Activated T-helper 1 cell treated with anti-CD3 and anti-CD28 coated beads, Interleukin-2, amount 50 U/mL, for 16 hours (primary cell): ENCODE results near the gene ATP11A.
"Not testable (repeated sequence)": the region's sequence is repeated elsewhere in the genome, so short reads cannot be mapped to it uniquely, and the experiment has no call there.

Experiments used
- DNase-seq, 2 donors: peaks; one replicate each; pipeline ENCODE4 v3.0.0-alpha.2; 2020; ENCODE audit warnings: low read depth in 1 of 2, low spot score in 1 of 2

ATP11A gene

DNA sequence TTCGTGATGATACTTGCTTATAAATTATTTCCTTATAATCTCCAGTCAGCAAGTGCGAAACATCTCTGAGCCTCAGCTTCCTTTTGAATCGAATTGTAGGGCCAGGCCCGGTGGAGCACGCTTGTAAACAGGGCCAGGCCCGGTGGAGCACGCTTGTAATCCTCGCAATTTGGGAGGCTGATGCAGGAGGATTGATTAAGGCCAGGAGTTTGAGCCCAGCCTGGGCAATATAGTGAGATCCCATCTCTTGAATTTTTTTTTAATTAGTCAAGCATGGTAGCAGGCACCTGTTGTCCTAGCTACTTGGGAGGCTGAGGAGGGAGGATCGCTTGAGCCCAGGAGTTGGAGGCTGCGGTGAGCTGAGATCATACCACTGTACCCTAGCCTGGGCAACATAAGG lies 163.0 kb downstream of the ATP11A start:
- no peak for DNase-seq

DNA sequence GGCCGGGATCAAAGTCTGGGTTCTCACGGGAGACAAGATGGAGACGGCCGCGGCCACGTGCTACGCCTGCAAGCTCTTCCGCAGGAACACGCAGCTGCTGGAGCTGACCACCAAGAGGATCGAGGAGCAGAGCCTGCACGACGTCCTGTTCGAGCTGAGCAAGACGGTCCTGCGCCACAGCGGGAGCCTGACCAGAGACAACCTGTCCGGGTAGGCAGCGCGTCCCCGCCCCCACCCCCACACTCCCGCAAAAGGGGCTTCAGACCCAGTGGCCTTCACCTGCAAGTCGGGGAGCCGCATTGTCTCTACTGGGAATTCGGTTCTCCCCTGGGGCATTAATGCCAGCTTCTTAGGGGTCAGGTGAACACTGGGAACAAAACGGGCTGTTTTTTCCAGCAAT lies 164.5 kb downstream of the ATP11A start:
- DNase-seq, result no peak

DNA sequence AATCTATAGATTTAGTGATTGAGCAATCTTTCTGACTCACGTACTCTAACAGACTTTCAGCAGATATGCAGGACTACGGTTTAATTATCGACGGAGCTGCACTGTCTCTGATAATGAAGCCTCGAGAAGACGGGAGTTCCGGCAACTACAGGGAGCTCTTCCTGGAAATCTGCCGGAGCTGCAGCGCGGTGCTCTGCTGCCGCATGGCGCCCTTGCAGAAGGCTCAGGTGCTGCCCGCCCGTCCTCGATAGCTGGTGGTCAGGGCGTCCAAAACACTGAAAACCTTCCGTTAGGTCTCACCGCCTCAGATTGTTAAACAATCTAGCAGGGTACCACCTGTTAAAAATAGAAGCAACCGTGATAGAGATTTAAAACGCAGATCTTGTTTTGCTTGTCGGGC lies 166.0 kb downstream of the ATP11A start:
- no peak for DNase-seq

DNA sequence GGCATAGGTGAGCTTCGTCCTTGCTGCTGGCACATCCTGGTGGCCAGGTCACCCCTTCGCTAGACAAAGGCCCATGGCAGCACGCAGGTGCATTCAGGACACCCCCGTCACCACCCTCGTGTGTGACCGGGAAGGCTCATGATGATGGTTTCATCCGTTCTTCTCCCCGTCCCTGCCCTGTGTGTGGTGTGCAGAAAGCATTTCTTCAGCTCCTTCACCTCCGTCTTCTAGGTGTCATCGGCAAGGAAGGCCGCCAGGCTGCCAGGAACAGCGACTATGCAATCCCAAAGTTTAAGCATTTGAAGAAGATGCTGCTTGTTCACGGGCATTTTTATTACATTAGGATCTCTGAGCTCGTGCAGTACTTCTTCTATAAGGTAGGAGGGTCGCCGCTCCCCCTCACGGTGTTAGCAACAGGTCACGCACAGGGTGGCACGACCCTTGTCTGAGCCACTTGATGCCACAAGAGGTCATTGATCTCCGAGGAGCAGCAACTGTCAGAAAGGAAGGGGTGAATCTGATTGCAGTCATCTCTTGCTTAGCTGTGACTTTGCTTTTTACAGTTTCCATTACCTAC lies 168.2 kb downstream of the ATP11A start:
- DNase-seq, result no peak

DNA sequence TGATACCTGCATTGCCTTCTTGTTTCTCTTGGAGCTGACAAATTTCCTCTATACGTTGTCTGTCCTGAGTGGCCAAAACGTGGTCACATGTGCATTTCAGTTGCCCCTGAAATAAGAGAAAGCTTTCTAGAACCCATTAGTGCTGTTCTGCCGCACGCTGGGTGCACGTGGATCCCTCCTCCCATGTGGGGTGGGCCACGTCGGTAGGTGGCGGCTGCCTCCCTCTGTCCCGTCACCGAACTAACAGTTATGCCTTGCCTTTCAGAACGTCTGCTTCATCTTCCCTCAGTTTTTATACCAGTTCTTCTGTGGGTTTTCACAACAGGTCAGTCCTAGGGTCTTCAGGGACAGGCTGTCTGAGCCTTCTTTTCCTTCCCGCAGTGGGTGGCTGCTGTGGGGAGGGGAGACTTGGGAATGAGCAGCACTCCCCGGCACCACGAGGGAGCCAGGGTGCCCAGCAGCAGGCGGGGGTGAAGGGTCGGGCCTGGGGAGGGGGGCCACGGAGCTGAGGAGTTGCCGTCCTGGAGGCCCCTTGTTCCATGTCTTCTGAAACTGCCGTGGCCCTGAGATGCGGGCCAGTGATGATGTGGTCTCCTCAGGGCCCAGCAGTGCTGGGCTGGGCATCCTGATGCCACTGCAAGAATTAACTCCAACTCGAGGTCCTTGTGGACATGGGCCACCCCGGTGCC lies 169.4 kb downstream of the ATP11A start:
- no peak for DNase-seq

DNA sequence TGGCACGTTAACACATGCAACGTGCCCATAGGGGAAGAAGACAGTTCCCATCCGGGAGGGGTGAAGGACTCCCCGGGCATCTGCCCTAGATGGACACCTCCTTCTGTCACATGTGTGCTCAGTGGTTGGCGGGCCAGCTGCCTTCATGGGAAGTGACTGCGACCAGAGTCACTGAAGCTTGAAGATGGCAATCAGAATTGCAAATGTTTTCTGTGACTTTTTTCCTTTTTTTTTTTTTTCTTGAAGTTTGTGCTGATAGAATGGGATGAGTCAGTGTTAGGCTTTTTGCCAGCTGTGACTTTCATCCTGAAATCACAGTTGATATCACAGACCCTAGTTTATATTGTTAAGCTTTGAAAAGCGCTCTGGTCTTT lies 170.0 kb downstream of the ATP11A start:
- no peak for DNase-seq

DNA sequence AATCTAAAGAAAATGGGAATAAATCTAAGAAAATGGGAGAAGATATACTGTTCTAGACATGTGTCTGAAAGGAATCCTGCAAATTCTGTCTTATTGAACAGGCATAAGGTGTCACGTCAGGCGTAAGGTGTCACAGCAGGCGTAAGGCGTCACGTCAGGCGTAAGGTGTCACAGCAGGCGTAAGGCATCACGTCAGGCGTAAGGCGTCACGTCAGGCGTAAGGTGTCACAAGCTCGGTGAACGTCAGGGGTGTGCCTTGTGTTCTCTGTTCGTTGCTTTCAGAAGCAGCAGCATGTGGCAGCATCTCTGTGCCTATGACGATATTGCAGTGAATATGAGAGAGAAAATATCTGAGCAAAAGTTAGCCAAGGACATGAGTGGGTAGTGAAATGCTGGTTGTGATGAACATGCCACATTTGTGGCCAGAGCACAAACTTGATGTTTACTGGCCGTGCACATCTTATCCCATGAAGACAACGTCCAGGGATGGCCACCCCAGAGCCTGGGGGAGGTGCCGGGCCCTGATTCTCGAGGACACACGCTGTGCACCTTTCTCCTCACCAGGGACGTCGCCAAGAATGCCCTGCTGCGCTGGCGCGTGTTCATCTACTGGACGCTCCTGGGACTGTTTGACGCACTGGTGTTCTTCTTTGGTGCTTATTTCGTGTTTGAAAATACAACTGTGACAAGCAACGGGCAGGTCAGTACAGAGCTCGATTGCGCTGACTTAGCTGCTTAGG lies 172.2 kb downstream of the ATP11A start:
- no peak for DNase-seq

DNA sequence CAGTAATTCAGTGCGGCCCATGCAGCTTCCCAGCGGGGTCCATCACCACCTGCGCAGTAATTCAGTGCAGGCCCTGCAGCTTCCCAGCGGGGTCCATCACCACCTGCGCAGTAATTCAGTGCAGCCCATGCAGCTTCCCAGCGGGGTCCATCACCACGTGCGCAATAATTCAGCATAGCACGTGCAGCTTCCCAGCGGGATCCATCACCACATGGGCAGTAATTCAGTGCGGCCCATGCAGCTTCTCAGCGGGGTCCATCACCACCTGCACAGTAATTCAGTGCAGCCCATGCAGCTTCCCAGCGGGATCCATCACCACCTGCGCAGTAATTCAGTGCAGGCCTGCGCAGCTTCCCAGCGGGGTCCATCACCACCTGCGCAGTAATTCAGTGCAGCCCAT lies 173.5 kb downstream of the ATP11A start:
- not testable (repeated sequence) for DNase-seq

DNA sequence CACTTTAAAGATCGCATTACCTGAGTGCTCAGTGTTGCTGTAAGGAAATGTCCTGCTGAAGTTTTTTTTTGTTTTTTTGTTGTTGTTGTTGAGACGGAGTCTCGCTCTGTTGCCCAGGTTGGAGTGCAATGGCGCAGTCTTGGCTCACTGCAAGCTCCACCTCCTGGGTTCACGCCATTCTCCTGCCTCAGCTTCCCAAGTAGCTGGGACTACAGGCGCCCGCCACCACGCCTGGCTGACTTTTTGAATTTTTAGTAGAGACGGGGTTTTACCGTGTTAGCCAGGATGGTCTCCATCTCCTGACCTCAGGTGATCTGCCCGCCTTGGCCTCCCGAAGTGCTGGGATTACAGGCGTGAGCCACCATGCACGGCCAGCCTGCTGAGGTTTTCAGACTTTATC lies 175.6 kb downstream of the ATP11A start:
- DNase-seq, result not testable (repeated sequence)

DNA sequence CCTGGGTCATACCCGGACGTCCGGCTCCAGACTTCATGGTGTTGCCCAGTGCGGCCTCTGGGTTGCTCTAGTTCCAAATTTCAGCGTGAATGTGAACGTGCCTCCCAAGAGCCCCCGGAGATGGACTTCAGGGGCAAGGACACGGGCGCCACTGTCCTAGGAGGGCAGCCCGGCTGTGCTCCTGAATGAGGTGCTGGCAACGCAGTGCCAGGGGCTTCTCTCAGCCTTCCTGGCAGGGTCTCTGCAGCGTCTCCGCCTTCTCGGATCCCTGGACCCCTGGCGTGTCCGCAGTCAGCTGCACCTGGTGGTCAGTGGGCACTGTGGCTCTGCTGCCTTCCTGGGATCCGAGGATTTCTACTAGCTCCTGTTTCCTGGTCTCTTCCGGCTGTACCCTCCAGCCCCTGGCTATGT lies 177.5 kb downstream of the ATP11A start:
- DNase-seq, result no peak

DNA sequence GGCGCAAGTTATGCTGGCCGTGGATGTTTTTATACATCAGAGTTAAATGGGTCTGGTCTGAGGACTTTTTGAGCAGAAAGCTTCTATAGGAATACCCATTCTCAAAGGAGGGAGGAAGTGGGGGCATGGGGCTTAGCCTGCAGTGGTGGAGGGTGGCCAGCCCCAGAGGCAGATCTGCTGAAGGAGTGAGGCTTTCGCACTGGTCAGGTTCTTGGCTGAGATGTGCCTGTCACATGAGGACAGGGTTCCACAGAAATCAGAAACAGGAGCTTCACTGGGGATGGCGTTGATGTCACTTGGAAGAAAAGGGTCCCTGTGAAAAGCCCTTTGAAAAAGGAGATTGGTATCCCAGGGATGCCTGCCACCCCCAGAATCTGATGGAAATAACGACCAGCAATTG lies 178.5 kb downstream of the ATP11A start:
- no peak for DNase-seq

DNA sequence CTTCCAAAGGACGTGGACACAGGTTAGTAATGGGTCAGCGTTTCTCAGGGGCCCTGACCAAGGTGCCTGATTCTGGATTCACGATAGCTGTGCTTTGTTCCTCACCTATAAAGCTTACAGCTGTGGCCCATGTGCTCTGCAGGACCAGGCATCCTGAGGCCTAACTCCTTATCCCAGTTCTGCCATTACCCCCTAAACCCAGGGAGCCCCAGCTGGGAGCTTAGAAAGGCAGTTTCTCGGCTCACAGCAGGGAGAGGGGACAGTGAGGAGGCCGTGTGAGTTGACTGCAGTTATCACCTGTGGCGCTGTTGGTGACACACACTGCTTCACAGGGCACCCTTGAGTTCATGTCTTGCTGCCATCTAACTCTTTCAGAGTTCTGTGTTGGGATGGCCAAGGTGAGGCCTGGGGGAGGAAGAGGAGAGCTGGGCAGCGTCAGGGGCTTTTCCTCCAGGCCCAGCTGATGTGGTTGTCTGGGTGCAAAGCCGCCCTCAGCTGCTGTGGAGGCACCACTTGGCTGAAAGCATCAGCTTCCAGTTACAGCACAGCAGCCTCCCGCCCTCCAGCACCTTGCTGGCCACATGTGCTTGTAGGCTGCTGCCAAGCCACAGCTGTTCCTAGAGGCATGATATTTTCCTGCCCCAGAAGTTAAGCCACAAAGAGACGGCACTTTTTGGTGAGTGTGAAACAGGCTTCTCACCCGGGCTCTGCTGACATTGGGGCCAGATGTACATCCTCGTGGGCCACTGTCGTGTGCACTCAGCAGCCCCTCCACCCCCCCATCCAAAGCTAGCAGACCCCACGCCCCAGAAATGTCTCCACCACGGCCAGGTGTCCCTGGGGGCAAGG lies 179.6 kb downstream of the ATP11A start:
- no peak for DNase-seq

DNA sequence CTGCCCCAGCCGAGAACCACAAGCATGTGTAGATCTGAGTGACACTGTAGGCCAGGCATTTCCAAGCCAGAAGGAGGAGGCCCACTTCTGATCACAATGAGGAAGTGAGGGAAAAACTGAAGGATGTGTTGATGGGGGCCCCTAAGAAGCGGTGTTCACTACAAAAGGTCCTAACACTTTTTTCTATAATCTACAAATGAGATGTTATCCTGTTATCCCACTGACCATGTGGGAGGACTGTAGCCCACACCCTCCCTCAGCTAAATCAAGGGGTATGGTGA lies 180.2 kb downstream of the ATP11A start:
- DNase-seq, result no peak

DNA sequence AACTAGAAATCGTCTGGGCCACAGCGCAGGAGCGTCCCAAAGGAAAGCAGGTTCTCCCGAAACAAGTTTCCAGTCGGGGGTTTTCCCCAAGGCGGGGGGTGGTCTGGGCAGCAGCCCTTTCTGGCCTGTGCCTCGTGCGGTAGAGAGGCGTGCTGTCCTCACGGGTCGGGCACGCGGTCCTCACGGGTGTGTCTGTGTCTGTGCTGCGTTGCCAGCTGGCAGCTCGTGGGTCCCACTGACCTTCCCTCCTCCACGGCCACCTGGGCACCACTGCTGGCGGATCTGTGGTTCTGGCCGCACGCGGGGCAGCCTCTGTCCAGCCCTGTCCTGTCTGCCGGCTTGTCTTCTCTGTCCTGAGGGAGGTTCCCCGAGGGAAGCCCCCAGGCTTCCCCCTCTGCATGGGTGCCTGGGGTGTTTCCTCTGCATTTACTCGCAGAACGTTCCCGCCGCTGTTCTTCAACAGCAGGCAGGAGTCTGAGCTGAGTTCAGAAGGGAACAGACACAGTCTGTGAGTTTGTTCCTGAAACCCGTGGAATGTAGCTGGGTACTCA lies 181.0 kb downstream of the ATP11A start:
- DNase-seq, result no peak

DNA sequence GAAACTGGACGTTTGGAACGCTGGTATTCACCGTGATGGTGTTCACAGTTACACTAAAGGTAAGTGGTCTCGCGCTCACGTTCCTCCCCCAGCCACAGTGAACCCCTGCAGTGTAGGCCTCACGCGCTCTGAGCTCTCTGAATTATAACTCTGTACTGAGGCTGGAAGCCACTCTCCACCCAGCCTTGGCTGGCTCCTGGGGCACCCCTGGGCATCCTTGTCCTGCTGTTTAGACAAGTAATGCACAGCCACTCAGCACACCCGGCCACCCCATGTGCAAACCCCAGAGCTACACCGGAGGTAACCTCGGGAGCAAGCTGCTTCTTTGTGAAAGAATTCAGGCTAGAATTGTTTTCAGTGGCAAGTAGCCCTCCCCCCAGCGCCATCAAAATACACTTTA lies 181.9 kb downstream of the ATP11A start:
- no peak for DNase-seq

DNA sequence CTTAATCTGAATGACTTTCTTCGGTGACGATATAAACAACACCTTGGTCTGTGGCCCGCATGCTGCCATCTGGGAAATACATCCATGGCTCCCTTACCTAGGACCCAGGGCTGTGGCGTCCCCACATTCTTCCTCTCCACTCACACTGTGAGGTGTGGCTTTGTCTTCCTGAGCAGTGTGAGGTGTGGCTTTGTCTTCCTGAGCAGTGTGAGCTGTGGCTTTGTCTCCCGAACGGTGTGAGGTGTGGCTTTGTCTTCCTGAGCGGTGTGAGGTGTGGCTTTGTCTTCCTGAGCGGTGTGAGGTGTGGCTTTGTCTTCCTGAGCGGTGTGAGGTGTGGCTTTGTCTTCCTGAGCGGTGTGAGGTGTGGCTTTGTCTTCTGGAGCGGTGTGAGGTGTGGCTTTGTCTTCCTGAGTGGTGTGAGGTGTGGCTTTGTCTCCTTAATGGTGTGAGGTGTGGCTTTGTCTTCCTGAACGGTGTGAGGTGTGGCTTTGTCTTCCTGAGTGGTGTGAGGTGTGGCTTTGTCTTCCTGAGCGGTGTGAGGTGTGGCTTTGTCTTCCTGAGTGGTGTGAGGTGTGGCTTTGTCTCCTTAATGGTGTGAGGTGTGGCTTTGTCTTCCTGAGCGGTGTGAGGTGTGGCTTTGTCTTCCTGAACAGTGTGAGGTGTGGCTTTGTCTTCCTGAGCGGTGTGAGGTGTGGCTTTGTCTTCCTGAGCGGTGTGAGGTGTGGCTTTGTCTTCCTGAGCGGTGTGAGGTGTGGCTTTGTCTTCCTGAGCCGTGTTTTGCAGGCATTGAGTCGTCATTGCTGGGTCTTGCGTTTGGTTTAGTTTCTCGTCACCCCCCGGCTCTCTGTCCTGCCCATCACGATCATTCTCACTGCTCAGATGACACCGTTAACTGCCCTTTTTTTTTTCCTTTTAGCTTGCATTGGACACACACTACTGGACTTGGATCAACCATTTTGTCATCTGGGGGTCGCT lies 183.1 kb downstream of the ATP11A start:
- DNase-seq, result not testable (repeated sequence)

DNA sequence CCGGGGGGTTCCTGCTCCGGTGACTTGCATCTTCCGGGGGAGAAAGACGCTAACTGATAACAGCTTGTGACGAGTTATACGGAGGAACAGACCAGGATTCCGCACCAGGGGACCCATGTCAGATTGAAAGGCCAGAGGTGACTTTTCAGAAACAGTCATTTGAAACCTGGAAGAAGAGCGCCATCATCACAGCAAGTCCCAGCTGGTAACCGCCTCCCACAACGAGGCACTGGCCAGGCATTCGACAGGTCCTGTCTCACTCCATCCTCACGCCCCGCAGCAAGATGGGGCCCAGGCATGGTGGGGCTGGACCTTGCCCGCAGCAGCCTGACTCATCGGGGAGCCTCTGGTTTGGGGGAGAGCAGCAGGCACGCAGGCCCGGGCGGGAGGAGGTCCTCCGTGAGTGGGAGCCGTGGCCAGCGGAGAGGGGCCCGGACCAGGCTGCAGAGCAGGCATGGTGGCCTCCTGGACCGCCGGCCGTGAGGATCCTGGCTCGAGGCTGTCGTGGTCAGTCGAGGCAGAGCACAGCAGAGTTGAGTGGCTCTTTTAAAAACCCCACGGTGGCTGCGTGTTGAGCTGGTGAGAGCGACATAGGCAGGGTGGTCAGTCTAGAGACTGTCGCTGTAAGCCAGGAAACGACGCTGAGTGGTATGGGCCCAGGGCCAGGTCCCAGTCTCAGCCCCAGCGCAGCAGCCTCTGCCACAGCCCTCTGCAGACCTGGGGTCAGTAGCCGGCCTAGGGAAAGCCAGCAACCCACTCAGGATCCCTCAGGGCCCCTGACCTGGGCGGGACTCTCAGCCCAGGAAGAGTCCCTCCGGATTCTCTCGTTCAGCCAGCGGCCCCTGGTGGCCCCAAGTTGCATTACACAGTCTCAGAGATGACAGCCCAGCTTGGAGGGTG lies 184.3 kb downstream of the ATP11A start:
- DNase-seq, result peak in 1 of 2 donors; percentile 62

DNA sequence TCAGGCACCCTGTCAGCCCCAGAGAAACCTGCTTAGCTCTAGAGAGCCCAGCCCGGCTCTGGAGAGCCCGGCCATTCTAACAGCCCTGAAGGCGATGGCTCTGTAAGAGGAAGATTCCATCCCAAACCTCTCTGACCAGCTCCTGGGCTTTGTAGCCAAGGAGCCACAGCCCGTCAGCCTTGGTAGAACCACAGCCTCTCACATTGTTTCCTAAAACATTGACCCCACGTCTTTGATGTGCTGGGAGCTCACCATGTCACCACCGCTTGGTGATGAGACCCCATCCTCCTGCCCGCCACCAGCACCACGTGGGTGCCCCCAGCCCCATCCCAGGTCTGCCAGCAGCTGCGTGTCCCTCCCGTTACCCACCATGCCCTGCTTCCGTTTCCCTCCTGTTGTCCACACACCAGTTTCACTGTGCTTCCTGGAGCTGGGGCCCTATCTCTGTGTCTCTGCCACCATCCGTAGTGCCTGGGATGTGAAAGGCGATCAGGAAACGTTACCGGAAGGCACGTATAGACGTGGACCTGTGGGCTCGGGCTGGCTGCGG lies 185.0 kb downstream of the ATP11A start:
- DNase-seq, result no peak

DNA sequence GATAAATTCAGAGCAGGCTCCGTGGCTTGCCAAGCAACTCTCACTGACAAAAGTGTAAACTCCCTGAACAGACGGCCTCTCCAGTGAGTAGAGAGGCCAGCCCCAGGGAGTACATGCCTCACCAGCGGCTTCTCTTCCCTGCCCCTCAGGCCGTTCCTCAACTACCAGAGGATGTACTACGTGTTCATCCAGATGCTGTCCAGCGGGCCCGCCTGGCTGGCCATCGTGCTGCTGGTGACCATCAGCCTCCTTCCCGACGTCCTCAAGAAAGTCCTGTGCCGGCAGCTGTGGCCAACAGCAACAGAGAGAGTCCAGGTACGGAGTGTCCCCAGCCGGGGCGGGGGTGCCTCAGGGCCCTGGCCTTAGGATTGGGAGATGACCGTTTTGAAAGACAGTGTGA lies 185.8 kb downstream of the ATP11A start:
- DNase-seq, result no peak
